Suprapubic skin (tissue), 4 donors: ENCODE results near the gene KRTAP4-16. TPM values are rescaled to one million over a fixed set of nuclear protein-coding genes. Genes with fewer than 3 reads are reported as not detected.

Experiments
- DNase-seq, 2 donors: peaks; one replicate each; pipeline ENCODE4 v3.0.0-alpha.2; 2019; ENCODE audit warnings: low spot score in 2 of 2
- H3K27ac ChIP-seq: fragments of 200-600 bp; sonication (generic); one replicate; pipeline ENCODE4 v1.5.1; 2019
- H3K27me3 ChIP-seq: fragments of 200-600 bp; sonication (generic); one replicate; pipeline ENCODE4 v1.5.1; 2019
- H3K36me3 ChIP-seq: fragments of 200-600 bp; sonication (generic); one replicate; pipeline ENCODE4 v1.5.1; 2019
- H3K4me1 ChIP-seq: fragments of 200-600 bp; sonication (generic); one replicate; pipeline ENCODE4 v1.5.1; 2019
- H3K4me3 ChIP-seq: fragments of 200-600 bp; sonication (generic); one replicate; pipeline ENCODE4 v1.5.1; 2019; ENCODE audit warnings: mild to moderate bottlenecking
- H3K9me3 ChIP-seq: fragments of 200-600 bp; sonication (generic); one replicate; pipeline ENCODE4 v1.5.1; 2019
- EP300 ChIP-seq: sonication (generic); formaldehyde crosslinking; IDR thresholded peaks from one replicate; pipeline ENCODE4 v1.6.1; 2017; ENCODE audit warnings: antibody characterized with exemption
- POLR2A ChIP-seq, 2 donors: fragments of 450-650 bp; IDR thresholded peaks; one replicate each; pipeline ENCODE4 v1.6.1; 2017; ENCODE audit warnings: antibody characterized with exemption in 2 of 2, mild to moderate bottlenecking in 2 of 2, moderate library complexity in 2 of 2
- POLR2AphosphoS5 ChIP-seq, 3 donors: sonication (generic); formaldehyde crosslinking; IDR thresholded peaks; one replicate each; pipeline ENCODE4 v1.6.1; 2017; ENCODE audit warnings: antibody characterized with exemption in 3 of 3
- WGBS: methylation state at CpG from one replicate; pipeline ENCODE4 v1.1.5; 2018; 5-methylcytosine and 5-hydroxymethylcytosine counted together
- total RNA-seq, 4 donors: library from RNA; depleted of rRNA; stranded (reverse); fragments of >200 nt; gene quantifications; one replicate each; pipeline ENCODE4 v1.1.0, GENCODE V29; 2016
- TF ChIP-seq, protein P1 (sequence below), 2 donors: fragments of 200-600 bp in 1 of 2; fragments of 450-650 bp in 1 of 2; sonication (generic) in 1 of 2; IDR thresholded peaks; one replicate each; pipeline ENCODE4 v1.5.1; 2016 to 2019; ENCODE audit warnings: antibody characterized with exemption in 2 of 2, mild to moderate bottlenecking in 1 of 2, moderate library complexity in 1 of 2

KRTAP4-16 gene
- total RNA-seq, 4 donors from 2014 or later: not detected

GRCh38 chr17:41054025-41054424 lies 48.0 kb downstream of the KRTAP4-16 start:
- Histone ChIP-seq H3K36me3 (no peaks in the 10 kb centered on the region), H3K4me3 (no peak overlapping the region), H3K27me3 (no peaks in the 10 kb centered on the region), H3K27ac (no peak overlapping the region), H3K4me1 (no peaks in the 10 kb centered on the region), H3K9me3 (no peaks in the 10 kb centered on the region)
- WGBS: 91% methylated on average over 4 of the region's 4 CpGs
- TF ChIP-seq, protein P1, sequence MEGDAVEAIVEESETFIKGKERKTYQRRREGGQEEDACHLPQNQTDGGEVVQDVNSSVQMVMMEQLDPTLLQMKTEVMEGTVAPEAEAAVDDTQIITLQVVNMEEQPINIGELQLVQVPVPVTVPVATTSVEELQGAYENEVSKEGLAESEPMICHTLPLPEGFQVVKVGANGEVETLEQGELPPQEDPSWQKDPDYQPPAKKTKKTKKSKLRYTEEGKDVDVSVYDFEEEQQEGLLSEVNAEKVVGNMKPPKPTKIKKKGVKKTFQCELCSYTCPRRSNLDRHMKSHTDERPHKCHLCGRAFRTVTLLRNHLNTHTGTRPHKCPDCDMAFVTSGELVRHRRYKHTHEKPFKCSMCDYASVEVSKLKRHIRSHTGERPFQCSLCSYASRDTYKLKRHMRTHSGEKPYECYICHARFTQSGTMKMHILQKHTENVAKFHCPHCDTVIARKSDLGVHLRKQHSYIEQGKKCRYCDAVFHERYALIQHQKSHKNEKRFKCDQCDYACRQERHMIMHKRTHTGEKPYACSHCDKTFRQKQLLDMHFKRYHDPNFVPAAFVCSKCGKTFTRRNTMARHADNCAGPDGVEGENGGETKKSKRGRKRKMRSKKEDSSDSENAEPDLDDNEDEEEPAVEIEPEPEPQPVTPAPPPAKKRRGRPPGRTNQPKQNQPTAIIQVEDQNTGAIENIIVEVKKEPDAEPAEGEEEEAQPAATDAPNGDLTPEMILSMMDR (IDR thresholded peaks at IDR 0.05): no peak
- TF ChIP-seq POLR2AphosphoS5 (IDR thresholded peaks at IDR 0.05) (no peak), EP300 (no peak), POLR2A (IDR thresholded peaks at IDR 0.05) (no peak)
- no peak for DNase-seq

DNA sequence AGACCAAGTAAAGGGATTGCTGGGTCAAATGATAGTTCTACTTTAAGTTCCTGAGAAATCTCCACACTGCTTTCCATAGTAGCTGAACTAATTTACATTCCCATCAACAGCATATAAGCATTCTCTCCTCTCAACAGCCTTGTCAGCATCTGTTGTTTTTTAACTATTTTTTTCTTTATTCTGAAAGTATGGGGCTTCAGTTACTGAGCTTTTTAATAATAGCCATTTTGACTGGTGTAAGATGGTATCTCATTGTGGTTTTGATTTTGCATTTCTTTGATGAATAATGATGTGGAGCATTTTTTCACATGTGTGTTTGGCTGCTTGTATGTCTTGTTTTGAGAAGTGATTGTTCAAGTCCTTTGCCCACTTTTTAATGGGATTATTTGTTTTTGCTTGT lies 49.4 kb downstream of the KRTAP4-16 start:
- no peak overlapping the region for H3K27ac ChIP-seq
- no peak for DNase-seq
- H3K36me3 ChIP-seq: no peaks in the 10 kb centered on the region
- H3K9me3 ChIP-seq: no peaks in the 10 kb centered on the region
- H3K4me1 ChIP-seq: no peaks in the 10 kb centered on the region
- H3K4me3 ChIP-seq: no peak overlapping the region
- TF ChIP-seq, protein P1 (IDR thresholded peaks at IDR 0.05): no peak
- TF ChIP-seq EP300: no peak
- peaks cover 6% of the 10 kb centered on the region for H3K27me3 ChIP-seq

Other genes with a start within 250 kb of the KRTAP4-16 start
- not detected for gene KRT12, start 235.0 kb downstream of the KRTAP4-16 start, total RNA-seq
- under 1 TPM in 1 of 4 donors, not detected in 3; 0.60 TPM for gene KRT20, start 217.0 kb downstream of the KRTAP4-16 start, total RNA-seq
- 100 to 1,000 TPM in 3 of 4 donors, 10 to 100 TPM in 1; 84.6 to 310 (median 217) TPM for gene KRT23, start 164.6 kb downstream of the KRTAP4-16 start, total RNA-seq
- 10 to 100 TPM in 1 of 4 donors, 1 to 10 TPM in 1, not detected in 2; 2.5 to 13.3 TPM for gene KRT39, start 135.3 kb downstream of the KRTAP4-16 start, total RNA-seq
- gene KRT40, start 117.9 kb downstream of the KRTAP4-16 start, total RNA-seq: 10 to 100 TPM in 1 of 4 donors, 1 to 10 TPM in 1, under 1 TPM in 1, not detected in 1; 0.98 to 12.5 (median 3.9) TPM
- gene KRTAP3-3, start 108.0 kb downstream of the KRTAP4-16 start, total RNA-seq: 10 to 100 TPM in 1 of 4 donors, 1 to 10 TPM in 1, not detected in 2; 2.8 to 22.9 TPM
- 10 to 100 TPM in 2 of 4 donors, 1 to 10 TPM in 1, not detected in 1; 8.0 to 42.6 (median 23.7) TPM for gene KRTAP3-2, start 102.3 kb downstream of the KRTAP4-16 start, total RNA-seq
- gene KRTAP3-1, start 93.1 kb downstream of the KRTAP4-16 start, total RNA-seq: 10 to 100 TPM in 2 of 4 donors, 1 to 10 TPM in 1, not detected in 1; 5.6 to 95.2 (median 15.5) TPM
- gene KRTAP1-5, start 75.0 kb downstream of the KRTAP4-16 start, total RNA-seq: 100 to 1,000 TPM in 1 of 4 donors, 10 to 100 TPM in 2, 1 to 10 TPM in 1; 1.6 to 199 (median 40.4) TPM
- 1 to 10 TPM in 1 of 4 donors, not detected in 3; 3.2 TPM for gene KRTAP1-4, start 72.0 kb downstream of the KRTAP4-16 start, total RNA-seq
- gene KRTAP1-3, start 67.3 kb downstream of the KRTAP4-16 start, total RNA-seq: 100 to 1,000 TPM in 1 of 4 donors, 10 to 100 TPM in 2, not detected in 1; 10.7 to 140 (median 28.7) TPM
- 100 to 1,000 TPM in 1 of 4 donors, 10 to 100 TPM in 1, 1 to 10 TPM in 1, not detected in 1; 9.9 to 165 (median 46.0) TPM for gene KRTAP1-1, start 60.8 kb downstream of the KRTAP4-16 start, total RNA-seq
- 100 to 1,000 TPM in 1 of 4 donors, 10 to 100 TPM in 2, not detected in 1; 20.1 to 128 (median 37.2) TPM for gene KRTAP2-1, start 54.9 kb downstream of the KRTAP4-16 start, total RNA-seq
- gene KRTAP2-2, start 47.0 kb downstream of the KRTAP4-16 start, total RNA-seq: 10 to 100 TPM in 2 of 4 donors, 1 to 10 TPM in 1, not detected in 1; 8.2 to 41.6 (median 25.3) TPM
- gene KRTAP2-3, start 42.1 kb downstream of the KRTAP4-16 start, total RNA-seq: 10 to 100 TPM in 1 of 4 donors, under 1 TPM in 1, not detected in 2; 0.64 to 10.8 TPM
- gene KRTAP2-4, start 36.3 kb downstream of the KRTAP4-16 start, total RNA-seq: 10 to 100 TPM in 2 of 4 donors, 1 to 10 TPM in 1, not detected in 1; 6.5 to 76.9 (median 13.4) TPM
- gene KRTAP4-7, start 18.1 kb downstream of the KRTAP4-16 start, total RNA-seq: 10 to 100 TPM in 1 of 4 donors, 1 to 10 TPM in 2, not detected in 1; 7.9 to 50.0 (median 8.5) TPM
- 10 to 100 TPM in 2 of 4 donors, 1 to 10 TPM in 1, not detected in 1; 4.4 to 15.2 (median 13.6) TPM for gene KRTAP4-8, start 4.1 kb downstream of the KRTAP4-16 start, total RNA-seq
- 10 to 100 TPM in 3 of 4 donors, not detected in 1; 10.1 to 58.8 (median 13.1) TPM for gene KRTAP4-9, start 3.2 kb upstream of the KRTAP4-16 start, total RNA-seq
- 10 to 100 TPM in 1 of 4 donors, 1 to 10 TPM in 2, not detected in 1; 4.3 to 23.4 (median 5.6) TPM for gene KRTAP4-11, start 16.2 kb upstream of the KRTAP4-16 start, total RNA-seq
- gene KRTAP4-12, start 22.0 kb upstream of the KRTAP4-16 start, total RNA-seq: 10 to 100 TPM in 1 of 4 donors, 1 to 10 TPM in 2, not detected in 1; 6.1 to 54.5 (median 8.3) TPM
- gene KRTAP4-6, start 38.3 kb upstream of the KRTAP4-16 start, total RNA-seq: 10 to 100 TPM in 2 of 4 donors, 1 to 10 TPM in 1, not detected in 1; 9.0 to 45.0 (median 13.0) TPM
- gene KRTAP4-5, start 47.6 kb upstream of the KRTAP4-16 start, total RNA-seq: 10 to 100 TPM in 1 of 4 donors, 1 to 10 TPM in 2, not detected in 1; 1.1 to 19.2 (median 2.2) TPM
- 10 to 100 TPM in 2 of 4 donors, 1 to 10 TPM in 1, not detected in 1; 7.7 to 81.7 (median 24.6) TPM for gene KRTAP4-4, start 58.5 kb upstream of the KRTAP4-16 start, total RNA-seq
- 10 to 100 TPM in 2 of 4 donors, 1 to 10 TPM in 1, not detected in 1; 9.0 to 35.4 (median 16.4) TPM for gene KRTAP4-3, start 66.0 kb upstream of the KRTAP4-16 start, total RNA-seq
- gene KRTAP4-2, start 76.0 kb upstream of the KRTAP4-16 start, total RNA-seq: 10 to 100 TPM in 3 of 4 donors, not detected in 1; 16.1 to 86.3 (median 16.3) TPM
- 10 to 100 TPM in 2 of 4 donors, 1 to 10 TPM in 1, not detected in 1; 4.2 to 51.7 (median 16.7) TPM for gene KRTAP4-1, start 82.7 kb upstream of the KRTAP4-16 start, total RNA-seq
- 1 to 10 TPM in 1 of 4 donors, not detected in 3; 1.1 TPM for gene KRTAP9-1, start 87.7 kb upstream of the KRTAP4-16 start, total RNA-seq
- 100 to 1,000 TPM in 1 of 4 donors, 10 to 100 TPM in 2, not detected in 1; 36.3 to 127 (median 60.8) TPM for gene KRTAP9-2, start 124.4 kb upstream of the KRTAP4-16 start, total RNA-seq
- gene KRTAP9-3, start 130.2 kb upstream of the KRTAP4-16 start, total RNA-seq: 100 to 1,000 TPM in 1 of 4 donors, 10 to 100 TPM in 2, not detected in 1; 29.0 to 178 (median 61.4) TPM
- 10 to 100 TPM in 3 of 4 donors, not detected in 1; 27.1 to 89.8 (median 46.6) TPM for gene KRTAP9-8, start 135.8 kb upstream of the KRTAP4-16 start, total RNA-seq
- 100 to 1,000 TPM in 1 of 4 donors, 10 to 100 TPM in 2, not detected in 1; 18.8 to 103 (median 50.1) TPM for gene KRTAP9-4, start 147.5 kb upstream of the KRTAP4-16 start, total RNA-seq
- gene KRTAP9-9, start 153.2 kb upstream of the KRTAP4-16 start, total RNA-seq: 10 to 100 TPM in 3 of 4 donors, not detected in 1; 14.3 to 53.1 (median 23.9) TPM
- gene KRTAP9-6, start 163.2 kb upstream of the KRTAP4-16 start, total RNA-seq: 1 to 10 TPM in 1 of 4 donors, under 1 TPM in 1, not detected in 2; 0.52 to 7.1 TPM
- gene KRTAP9-7, start 173.5 kb upstream of the KRTAP4-16 start, total RNA-seq: 10 to 100 TPM in 1 of 4 donors, 1 to 10 TPM in 1, not detected in 2; 10.0 to 20.3 TPM
- gene KRTAP29-1, start 200.6 kb upstream of the KRTAP4-16 start, total RNA-seq: 1 to 10 TPM in 2 of 4 donors, under 1 TPM in 1, not detected in 1; 0.85 to 3.4 (median 2.2) TPM
- 10 to 100 TPM in 1 of 4 donors, 1 to 10 TPM in 2, not detected in 1; 2.2 to 22.0 (median 4.0) TPM for gene KRTAP16-1, start 207.1 kb upstream of the KRTAP4-16 start, total RNA-seq
- 10 to 100 TPM in 2 of 4 donors, 1 to 10 TPM in 1, not detected in 1; 8.0 to 81.5 (median 24.2) TPM for gene KRTAP17-1, start 213.5 kb upstream of the KRTAP4-16 start, total RNA-seq
- gene KRT33A, start 248.6 kb upstream of the KRTAP4-16 start, total RNA-seq: 100 to 1,000 TPM in 1 of 4 donors, 10 to 100 TPM in 1, 1 to 10 TPM in 2; 1.2 to 144 (median 8.3) TPM